Stimulated activated CD8-positive, alpha-beta memory T cell treated with anti-CD3 and anti-CD28 coated beads, Interleukin-12 subunit alpha, Interleukin-12 subunit beta, amount 100 ng/mL, for 1 hour (primary cell): ENCODE measurements around the gene PTPRN2.
"Not testable (repeated sequence)": the region's sequence is repeated elsewhere in the genome, so short reads cannot be mapped to it uniquely, and the experiment has no call there.

Source experiments
- DNase-seq: peaks from one replicate; pipeline ENCODE4 v3.0.0-alpha.2; 2020; ENCODE audit warnings: low read depth

The PTPRN2 gene

DNA sequence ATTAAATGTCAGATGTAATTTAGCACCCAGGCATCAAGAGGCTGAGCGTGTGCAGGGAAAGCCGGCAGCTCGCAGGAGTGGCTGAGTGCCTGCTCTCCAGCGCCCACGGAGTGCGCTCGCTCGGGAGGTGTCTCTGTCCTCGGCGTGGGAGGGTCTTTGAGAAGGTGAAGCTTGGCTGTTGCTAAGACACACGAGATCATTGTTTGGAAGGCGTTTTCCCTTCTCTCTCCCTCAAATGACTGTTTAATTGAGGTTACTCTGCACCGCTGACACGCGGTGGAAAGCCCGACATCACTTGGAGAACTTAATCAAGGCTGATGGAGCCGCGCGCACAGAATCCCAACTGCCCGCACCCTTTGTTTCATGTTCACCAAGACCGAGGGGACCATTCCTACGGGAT, 836.2 kb downstream of the PTPRN2 start:
- no peak for DNase-seq

- DNase-seq, result no peak
Observed at GRCh38 chr7:157750291-157750690, 837.3 kb downstream of the PTPRN2 start.

GRCh38 chr7:157745721-157746709, 841.6 kb downstream of the PTPRN2 start:
- no peak for DNase-seq

GRCh38 chr7:157744786-157745601, 842.6 kb downstream of the PTPRN2 start:
- DNase-seq, result no peak

- no peak for DNase-seq
Observed at GRCh38 chr7:157743781-157744525, 843.7 kb downstream of the PTPRN2 start.

DNA sequence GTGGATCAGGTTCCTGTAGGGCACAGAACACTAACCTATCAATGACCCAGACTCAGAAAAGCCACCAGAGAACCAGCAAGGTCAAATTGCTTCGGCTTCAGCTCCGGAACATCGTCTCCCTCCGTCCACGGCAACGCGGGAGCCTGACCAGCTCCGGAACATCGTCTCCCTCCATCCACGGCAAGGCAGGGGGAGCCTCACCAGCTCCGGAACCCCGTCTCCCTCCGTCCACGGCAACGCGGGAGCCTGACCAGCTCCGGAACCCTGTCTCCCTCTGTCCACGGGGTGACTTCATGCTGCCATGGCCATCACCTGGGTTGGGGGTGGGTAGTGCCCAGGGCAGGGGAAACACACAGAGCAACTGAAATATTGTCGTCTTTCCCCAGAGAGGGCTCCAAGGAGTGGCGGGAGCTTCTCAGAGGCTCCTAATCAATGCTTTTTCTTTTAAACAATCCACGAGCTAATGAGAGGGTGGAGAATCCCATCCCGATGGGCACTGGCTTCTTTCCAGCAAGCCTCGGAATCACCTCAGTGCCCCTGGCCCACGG, 847.3 kb downstream of the PTPRN2 start:
- no peak for DNase-seq

- DNase-seq, result no peak
Observed at GRCh38 chr7:157739650-157740049, 848.0 kb downstream of the PTPRN2 start.

GRCh38 chr7:157739031-157739430, 848.6 kb downstream of the PTPRN2 start:
- DNase-seq, result no peak

- DNase-seq, result no peak
Observed at GRCh38 chr7:157738066-157738460, 849.6 kb downstream of the PTPRN2 start.

- no peak for DNase-seq
Observed at GRCh38 chr7:157737151-157738065, 850.2 kb downstream of the PTPRN2 start.

DNA sequence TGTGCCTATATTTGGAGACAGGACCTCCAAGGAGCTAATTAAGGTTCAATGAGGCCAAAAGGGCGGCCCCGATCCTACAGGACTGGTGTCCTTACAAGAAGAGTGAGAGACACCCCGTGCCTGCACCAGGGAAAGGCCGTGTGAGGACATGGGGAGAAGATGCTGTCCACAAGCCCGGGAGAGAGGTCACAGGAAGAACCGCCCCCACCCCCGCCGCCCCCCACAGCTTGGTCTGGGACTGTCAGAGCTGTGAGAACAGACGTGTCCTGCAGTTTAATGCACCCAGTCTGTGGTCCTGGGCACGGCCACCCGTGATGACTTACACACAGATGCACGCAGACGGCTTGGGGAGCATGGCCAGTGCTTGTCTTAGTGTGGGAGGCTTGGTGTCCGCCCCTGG, 851.3 kb downstream of the PTPRN2 start:
- DNase-seq, result no peak

- DNase-seq, result no peak
Observed at GRCh38 chr7:157735826-157736225, 851.8 kb downstream of the PTPRN2 start.

DNA sequence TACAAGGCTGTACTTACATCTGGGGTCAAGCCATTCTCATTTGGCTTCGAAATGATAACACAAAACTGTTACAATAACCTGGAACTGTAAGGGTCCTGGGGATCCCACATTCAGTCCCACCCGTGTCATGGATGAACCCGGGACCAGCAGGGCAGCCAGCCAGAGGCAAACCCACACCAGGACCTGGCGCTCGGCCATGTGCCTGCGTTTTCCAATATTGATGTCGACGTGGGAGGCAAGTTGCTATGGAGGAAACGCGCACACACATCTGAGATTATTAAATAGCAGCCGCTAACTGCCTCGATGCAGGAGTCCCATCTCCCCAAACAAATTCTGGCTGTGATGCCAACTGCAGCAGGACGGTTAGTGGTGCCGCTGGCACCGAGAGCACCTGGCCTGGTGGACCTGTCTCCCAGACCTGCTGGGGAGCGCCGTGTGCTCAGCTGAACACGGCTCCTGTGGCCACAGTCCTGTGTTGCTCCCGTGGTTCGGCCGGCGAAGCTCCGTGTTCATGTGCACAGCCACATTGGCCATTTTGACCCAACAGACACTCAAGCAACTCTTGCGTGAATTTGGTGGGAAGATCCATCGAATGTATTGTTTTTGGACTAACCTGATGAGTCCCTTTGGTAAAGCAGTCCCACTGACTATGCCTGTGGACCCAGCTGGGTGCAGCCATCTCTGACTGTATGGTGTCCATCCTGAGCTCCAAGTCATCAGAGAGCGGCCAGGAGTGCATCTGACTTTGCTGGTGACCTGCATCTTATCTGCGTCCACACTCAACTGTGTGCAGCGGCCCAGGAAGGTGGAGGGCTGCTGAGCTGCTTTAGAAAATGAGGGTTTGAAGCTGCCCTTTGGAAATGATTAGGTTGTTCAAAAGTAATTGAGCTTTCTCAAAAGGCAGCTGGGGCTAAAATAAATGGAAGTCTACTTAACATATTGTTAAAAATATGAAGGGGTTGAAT, 852.7 kb downstream of the PTPRN2 start:
- DNase-seq, result no peak

- not testable (repeated sequence) for DNase-seq
Observed at GRCh38 chr7:157733760-157734395, 853.7 kb downstream of the PTPRN2 start.

GRCh38 chr7:157731126-157731525, 856.5 kb downstream of the PTPRN2 start:
- DNase-seq, result no peak

- DNase-seq, result no peak
Observed at GRCh38 chr7:157730614-157731013, 857.0 kb downstream of the PTPRN2 start.

DNA sequence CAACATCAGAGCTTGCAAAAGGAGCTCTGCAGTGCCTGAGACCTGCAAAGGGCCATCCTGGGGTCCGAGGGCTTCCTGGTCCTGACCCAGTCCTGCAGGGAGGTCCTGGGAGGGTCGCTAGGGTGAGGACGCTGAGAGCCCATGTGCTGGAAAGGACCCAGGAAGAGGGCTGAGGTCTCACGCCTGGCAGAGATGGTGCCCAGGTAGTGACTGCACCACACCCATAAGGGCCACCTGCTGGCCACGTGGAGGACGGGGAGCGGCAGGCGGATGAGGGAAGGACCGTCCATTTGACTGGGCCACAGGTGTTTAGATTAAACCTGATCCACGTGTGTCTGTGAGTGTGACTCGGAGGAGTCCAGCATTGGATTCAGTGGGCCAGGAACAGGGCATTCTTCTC, 858.1 kb downstream of the PTPRN2 start:
- no peak for DNase-seq

DNA sequence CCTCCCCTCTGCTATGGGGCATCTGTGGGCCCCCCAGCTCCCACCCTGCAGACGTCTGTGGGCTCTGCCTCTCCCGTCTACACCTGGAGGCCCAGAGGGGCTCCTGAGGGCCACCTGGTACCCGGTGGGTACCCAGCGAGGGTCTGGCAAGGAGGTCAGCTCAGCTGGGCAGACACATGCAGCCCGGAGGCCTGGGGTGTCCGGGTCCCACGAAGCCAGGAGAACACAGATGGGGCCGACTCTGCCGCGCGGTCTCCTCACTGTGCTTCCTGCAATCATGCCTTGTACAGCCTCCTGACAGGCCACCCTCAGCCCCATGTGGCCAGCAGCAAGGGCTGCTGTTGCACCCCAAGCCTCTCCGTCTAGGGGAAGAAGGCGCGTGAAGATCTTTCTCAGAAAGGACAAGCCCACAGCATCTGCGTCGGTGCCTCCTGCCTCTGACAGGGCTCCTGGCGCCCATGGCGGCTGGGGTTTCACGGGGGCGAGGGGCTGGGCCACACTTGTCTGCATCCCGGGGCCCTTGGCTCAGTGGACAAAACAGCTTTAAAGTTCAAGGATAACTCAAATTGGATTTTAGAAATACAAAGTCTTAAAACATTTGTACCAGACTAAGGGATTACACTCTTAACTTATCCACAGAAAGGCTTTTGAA, 859.5 kb downstream of the PTPRN2 start:
- DNase-seq, result no peak

DNA sequence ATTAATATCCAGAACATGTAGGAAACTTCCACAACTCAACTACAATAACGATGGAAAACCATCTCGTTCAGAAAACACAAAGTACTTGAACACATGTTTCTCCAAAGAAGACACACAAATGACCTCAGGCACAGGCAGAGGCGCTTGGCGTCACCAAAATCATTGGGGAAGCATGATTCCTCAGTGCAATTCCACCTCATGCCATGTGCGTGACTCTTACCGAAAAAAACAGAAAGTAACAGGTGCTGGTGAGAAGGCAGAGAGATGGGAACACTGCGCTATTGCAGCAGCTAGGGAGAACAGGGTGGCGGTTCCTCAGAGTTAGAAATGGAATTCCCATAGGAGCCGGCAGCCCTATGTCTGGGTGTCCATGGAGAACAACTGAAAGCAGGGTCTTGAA, 860.9 kb downstream of the PTPRN2 start:
- no peak for DNase-seq
